ENCODE results near the gene GABRB3.

DNA sequence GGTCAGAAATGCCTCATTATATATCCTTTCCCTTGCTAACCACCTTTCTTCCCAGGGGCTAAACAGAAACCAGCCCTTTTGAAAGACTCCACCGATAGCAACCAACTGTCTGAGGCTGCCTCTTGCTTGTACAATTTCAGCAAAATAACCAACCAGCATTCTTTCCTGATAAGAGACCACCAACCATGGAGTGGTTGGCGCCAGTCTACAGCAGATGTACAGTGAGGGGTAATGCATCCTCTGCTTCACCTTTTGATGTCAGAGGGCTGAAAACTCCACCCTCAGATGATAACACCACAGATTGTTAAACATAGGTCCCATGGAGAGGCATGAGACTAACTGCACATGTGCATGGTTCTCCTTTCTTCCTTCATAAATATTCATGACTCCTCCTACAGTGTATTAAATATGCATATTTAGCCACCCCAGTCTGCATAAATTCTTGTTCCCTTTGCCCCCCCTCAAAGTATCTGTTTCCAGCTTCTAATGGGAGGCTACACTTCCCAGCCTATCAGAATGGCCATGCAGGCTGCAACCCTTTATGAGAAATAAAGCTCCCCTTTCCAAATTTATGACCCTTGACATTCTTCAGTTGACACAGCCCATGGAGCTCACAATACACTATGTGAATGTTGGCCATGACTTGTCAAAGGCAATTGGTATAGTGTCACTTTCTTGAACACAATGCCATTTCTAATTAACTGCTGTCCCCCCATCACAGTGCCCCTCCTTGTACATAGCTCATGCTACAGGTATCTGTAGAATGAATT, 48.3 kb downstream of the GABRB3 start:
- TF ChIP-seq POLR2A (IDR thresholded peaks at IDR 0.05) = no peak
- TF ChIP-seq, protein P1, sequence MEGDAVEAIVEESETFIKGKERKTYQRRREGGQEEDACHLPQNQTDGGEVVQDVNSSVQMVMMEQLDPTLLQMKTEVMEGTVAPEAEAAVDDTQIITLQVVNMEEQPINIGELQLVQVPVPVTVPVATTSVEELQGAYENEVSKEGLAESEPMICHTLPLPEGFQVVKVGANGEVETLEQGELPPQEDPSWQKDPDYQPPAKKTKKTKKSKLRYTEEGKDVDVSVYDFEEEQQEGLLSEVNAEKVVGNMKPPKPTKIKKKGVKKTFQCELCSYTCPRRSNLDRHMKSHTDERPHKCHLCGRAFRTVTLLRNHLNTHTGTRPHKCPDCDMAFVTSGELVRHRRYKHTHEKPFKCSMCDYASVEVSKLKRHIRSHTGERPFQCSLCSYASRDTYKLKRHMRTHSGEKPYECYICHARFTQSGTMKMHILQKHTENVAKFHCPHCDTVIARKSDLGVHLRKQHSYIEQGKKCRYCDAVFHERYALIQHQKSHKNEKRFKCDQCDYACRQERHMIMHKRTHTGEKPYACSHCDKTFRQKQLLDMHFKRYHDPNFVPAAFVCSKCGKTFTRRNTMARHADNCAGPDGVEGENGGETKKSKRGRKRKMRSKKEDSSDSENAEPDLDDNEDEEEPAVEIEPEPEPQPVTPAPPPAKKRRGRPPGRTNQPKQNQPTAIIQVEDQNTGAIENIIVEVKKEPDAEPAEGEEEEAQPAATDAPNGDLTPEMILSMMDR (IDR thresholded peaks at IDR 0.05) = no peak
